NT2/D1 (cell line): Measurements from ENCODE around the gene GOLGA8B.

ENCODE experiments used
- SUZ12 ChIP-seq: IDR thresholded peaks from 2 replicates; pipeline ENCODE4 v1.6.1; 2011; ENCODE audit not compliant: insufficient read length, insufficient read depth; ENCODE audit errors: extremely low read depth
- ZNF274 ChIP-seq: IDR thresholded peaks from 2 replicates; pipeline ENCODE4 v1.6.1; 2011; ENCODE audit warnings: mild to moderate bottlenecking, low read depth, low read length

DNA sequence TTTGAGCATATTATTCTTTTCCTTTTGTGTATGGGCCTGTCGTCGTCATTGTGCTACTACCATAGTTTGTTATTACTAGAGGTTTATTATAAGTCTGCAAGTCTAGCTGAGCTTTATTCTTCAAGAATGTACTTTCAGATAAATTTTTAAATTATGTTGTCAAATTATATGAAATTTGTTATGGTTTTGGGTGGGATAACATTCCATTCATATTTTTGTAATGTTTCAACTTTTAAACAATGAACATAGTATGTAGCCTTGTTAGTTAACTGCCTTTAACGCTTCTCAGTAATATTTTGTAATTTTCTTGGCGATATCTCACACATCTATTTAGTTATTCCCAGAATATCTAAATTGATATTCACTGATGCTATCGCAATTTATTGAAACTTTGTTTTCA, 41.6 kb upstream of the GOLGA8B start:
- no peak for TF ChIP-seq ZNF274
- TF ChIP-seq SUZ12, result no peak
